GM20000 (cell line): ENCODE measurements around the gene MROH8.

ENCODE experiments used
- DNase-seq: peaks from one replicate; pipeline ENCODE4 v3.0.0; 2012; ENCODE audit warnings: low spot score
- CTCF ChIP-seq: IDR thresholded peaks from 2 replicates; pipeline ENCODE4 v1.5.1; 2012; ENCODE audit warnings: mild to moderate bottlenecking, control low read depth; ENCODE audit errors: extremely low read depth, missing control alignments

The MROH8 gene

GRCh38 chr20:37220731-37221130 lies 41.4 kb upstream of the MROH8 start:
- no peak for DNase-seq
- TF ChIP-seq CTCF = no peak

- no peak for DNase-seq
- no peak for TF ChIP-seq CTCF
Measured at GRCh38 chr20:37219751-37220668, 40.7 kb upstream of the MROH8 start.

GRCh38 chr20:37218976-37219375 lies 39.6 kb upstream of the MROH8 start:
- DNase-seq = no peak
- TF ChIP-seq CTCF = no peak

- DNase-seq = no peak
- no peak for TF ChIP-seq CTCF
Measured at GRCh38 chr20:37218441-37218840, 39.1 kb upstream of the MROH8 start.

- DNase-seq = no peak
- no peak for TF ChIP-seq CTCF
Measured at GRCh38 chr20:37209661-37210314, 30.4 kb upstream of the MROH8 start.

GRCh38 chr20:37209193-37209592 lies 29.8 kb upstream of the MROH8 start:
- no peak for TF ChIP-seq CTCF
- DNase-seq = no peak

GRCh38 chr20:37207171-37207570 lies 27.8 kb upstream of the MROH8 start:
- no peak for DNase-seq
- no peak for TF ChIP-seq CTCF
